ENCODE results near the gene TTLL11. TPM values are rescaled to one million over a fixed set of nuclear protein-coding genes. Genes with fewer than 3 reads are reported as not detected.
"Not testable (repeated sequence)": the region's sequence is repeated elsewhere in the genome, so short reads cannot be mapped to it uniquely, and the experiment has no call there.

TTLL11 gene
- total RNA-seq, 2 experiments from 2014 or later, result 1.5 to 2.1 TPM

GRCh38 chr9:122076773-122077172 lies 16.3 kb downstream of the TTLL11 start:
- Mint-ChIP-seq H3K27me3 (no peaks in the 10 kb centered on the region), H3K27ac (no peak overlapping the region), H3K4me3 (no peak overlapping the region), H3K4me1 (no peaks in the 10 kb centered on the region), H3K36me3 (ENCODE audit: low read depth) (peaks cover 5% of the 10 kb centered on the region), H3K9me3 (peaks cover 8% of the 10 kb centered on the region)
- POLR2A ChIA-PET, result no interaction called here
- CTCF ChIA-PET, result no interaction called here
- no peak for DNase-seq

DNA sequence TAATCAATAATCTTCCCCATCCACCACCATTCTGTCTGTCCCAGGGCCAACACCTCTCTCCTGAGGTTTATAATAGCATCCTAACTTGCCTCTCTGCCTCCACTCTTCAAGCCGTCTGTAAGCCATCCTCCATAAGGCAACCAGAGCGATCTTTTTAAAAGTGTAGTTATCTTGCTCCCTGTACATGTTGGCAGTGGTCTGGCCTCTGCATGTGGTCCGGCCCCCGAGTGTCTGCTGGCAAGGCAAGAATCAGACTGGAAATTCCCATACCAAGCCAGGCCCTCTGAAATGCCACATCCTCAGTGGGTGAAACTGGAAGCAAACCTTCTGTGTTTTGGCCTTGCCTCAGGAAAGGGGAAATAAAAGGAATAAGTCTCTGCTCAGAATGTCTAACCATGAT lies 17.0 kb downstream of the TTLL11 start:
- Mint-ChIP-seq H3K4me3 (no peak overlapping the region), H3K27me3 (no peaks in the 10 kb centered on the region), H3K4me1 (no peaks in the 10 kb centered on the region), H3K36me3 (ENCODE audit: low read depth) (peaks cover 5% of the 10 kb centered on the region), H3K27ac (no peak overlapping the region), H3K9me3 (peaks cover 8% of the 10 kb centered on the region)
- ChIA-PET CTCF (no interaction called here), POLR2A (no interaction called here)
- DNase-seq, result no peak

GRCh38 chr9:122075135-122076030 lies 17.7 kb downstream of the TTLL11 start:
- H3K27ac Mint-ChIP-seq, result no peak overlapping the region
- no peak for DNase-seq
- ChIA-PET CTCF (no interaction called here), POLR2A (no interaction called here)
- H3K36me3 Mint-ChIP-seq (ENCODE audit: low read depth), result peaks cover 5% of the 10 kb centered on the region
- no peak overlapping the region for H3K4me3 Mint-ChIP-seq
- H3K27me3 Mint-ChIP-seq, result no peaks in the 10 kb centered on the region
- H3K4me1 Mint-ChIP-seq, result no peaks in the 10 kb centered on the region
- H3K9me3 Mint-ChIP-seq, result peaks cover 8% of the 10 kb centered on the region

- no peaks in the 10 kb centered on the region for H3K27me3 Mint-ChIP-seq
- H3K27ac Mint-ChIP-seq, result no peak overlapping the region
- no peak for DNase-seq
- no peak overlapping the region for H3K4me3 Mint-ChIP-seq
- H3K36me3 Mint-ChIP-seq (ENCODE audit: low read depth), result peaks cover 4% of the 10 kb centered on the region
- peaks cover 3% of the 10 kb centered on the region for H3K9me3 Mint-ChIP-seq
- POLR2A ChIA-PET, result no interaction called here
- CTCF ChIA-PET, result interaction anchor here (0.6 kb wide), 1 partner anchor 46 kb away, joined by 4 read pairs; no protein-coding TSS in a partner anchor
- H3K4me1 Mint-ChIP-seq, result no peaks in the 10 kb centered on the region
Measured at GRCh38 chr9:122071715-122072114, 21.4 kb downstream of the TTLL11 start.

DNA sequence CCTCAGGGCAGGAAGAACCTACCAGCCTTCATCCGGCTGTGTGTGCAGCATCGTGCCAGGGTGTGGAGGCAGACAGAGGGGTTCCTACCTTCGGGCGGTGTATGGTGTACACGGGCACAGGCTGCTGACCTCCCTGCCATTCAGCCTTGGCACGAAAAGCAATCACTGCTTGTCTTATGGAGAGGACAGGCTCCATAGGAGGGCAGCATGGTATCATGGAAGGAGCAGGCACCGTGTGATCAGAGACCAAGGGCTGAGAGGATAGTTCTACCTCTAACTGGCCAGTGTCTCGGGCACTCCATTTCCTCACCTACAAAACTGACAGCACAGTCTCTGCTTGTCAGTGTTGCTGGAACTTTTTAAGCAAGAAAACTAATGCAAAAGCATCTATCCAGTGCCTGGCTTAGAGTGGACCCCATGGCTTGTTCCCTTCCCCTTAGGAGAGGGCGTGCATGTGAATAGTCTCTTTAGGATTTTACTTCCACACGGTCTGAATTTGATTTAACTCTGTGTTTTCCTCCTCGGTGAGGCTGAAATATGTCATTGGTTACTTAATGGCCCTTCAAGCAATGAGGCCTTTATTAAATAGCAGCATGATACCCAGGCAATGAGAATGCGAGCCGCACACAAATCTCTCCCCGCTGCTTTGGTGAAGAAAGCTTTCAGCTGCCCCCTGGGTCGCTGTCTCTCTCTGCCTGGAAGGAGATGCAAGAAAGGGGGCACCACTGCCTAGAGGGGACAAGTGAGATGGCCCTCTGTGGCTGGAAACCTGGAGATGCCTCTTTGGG lies 22.2 kb downstream of the TTLL11 start:
- Mint-ChIP-seq H3K27ac (no peak overlapping the region), H3K4me1 (no peaks in the 10 kb centered on the region), H3K4me3 (no peak overlapping the region), H3K9me3 (no peaks in the 10 kb centered on the region), H3K36me3 (ENCODE audit: low read depth) (no peaks in the 10 kb centered on the region), H3K27me3 (no peaks in the 10 kb centered on the region)
- CTCF ChIA-PET, result no interaction called here
- DNase-seq, result no peak
- POLR2A ChIA-PET, result no interaction called here

DNA sequence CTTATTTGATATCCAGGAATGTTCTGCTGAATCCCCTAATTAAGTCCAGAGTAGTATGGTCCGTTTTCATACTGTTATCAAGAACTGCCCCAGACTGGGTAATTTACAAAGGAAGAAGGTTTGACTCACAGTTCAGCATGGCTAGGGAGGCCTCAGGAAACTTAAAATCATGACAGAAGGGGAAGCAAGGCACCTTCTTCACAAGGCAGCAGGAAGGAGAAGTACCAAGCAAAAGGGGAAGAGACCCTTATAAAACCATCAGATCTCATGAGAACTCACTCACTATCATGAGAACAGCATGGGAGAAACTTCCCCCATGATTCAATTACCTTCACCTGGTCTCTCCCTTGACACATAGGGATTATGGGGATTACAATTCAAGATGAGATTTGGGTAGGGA lies 26.4 kb downstream of the TTLL11 start:
- H3K4me3 Mint-ChIP-seq; H3K36me3 Mint-ChIP-seq (ENCODE audit: low read depth); H3K27ac Mint-ChIP-seq; H3K27me3 Mint-ChIP-seq; DNase-seq; H3K4me1 Mint-ChIP-seq; POLR2A ChIA-PET; H3K9me3 Mint-ChIP-seq; CTCF ChIA-PET: not testable (repeated sequence)

GRCh38 chr9:122065923-122066629 lies 27.0 kb downstream of the TTLL11 start:
- Mint-ChIP-seq H3K27me3 (no peaks in the 10 kb centered on the region), H3K4me1 (no peaks in the 10 kb centered on the region), H3K36me3 (ENCODE audit: low read depth) (no peaks in the 10 kb centered on the region), H3K27ac (no peak overlapping the region), H3K9me3 (no peaks in the 10 kb centered on the region), H3K4me3 (no peak overlapping the region)
- POLR2A ChIA-PET, result no interaction called here
- no peak for DNase-seq
- CTCF ChIA-PET, result interaction anchor here (1.0 kb wide), 1 partner anchor 32 kb away, joined by 3 read pairs; no protein-coding TSS in a partner anchor

GRCh38 chr9:122060481-122060880 lies 32.6 kb downstream of the TTLL11 start:
- no peaks in the 10 kb centered on the region for H3K4me1 Mint-ChIP-seq
- H3K36me3 Mint-ChIP-seq (ENCODE audit: low read depth), result no peaks in the 10 kb centered on the region
- ChIA-PET CTCF (no interaction called here), POLR2A (no interaction called here)
- H3K27ac Mint-ChIP-seq, result no peak overlapping the region
- no peak for DNase-seq
- no peak overlapping the region for H3K4me3 Mint-ChIP-seq
- no peaks in the 10 kb centered on the region for H3K27me3 Mint-ChIP-seq
- no peaks in the 10 kb centered on the region for H3K9me3 Mint-ChIP-seq

DNA sequence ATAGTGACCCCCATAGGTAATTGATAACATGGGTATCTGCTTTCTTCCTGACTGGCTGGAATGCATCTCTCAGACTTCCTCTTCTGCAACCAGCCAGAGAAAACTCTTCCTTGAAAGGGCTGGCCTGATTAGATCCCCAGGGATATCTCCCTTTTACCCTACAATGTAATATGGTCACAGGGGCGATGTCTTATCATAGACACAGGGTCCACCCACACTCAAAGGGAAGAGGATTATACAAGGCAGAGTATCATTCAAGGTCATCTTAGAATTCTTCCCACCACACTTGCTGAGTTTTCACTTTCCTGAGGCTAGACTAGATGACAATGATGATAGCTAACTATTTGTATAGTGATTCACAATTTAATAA lies 33.2 kb downstream of the TTLL11 start:
- Mint-ChIP-seq H3K9me3 (no peaks in the 10 kb centered on the region), H3K36me3 (ENCODE audit: low read depth) (no peaks in the 10 kb centered on the region), H3K4me1 (no peaks in the 10 kb centered on the region), H3K4me3 (no peak overlapping the region), H3K27ac (no peak overlapping the region), H3K27me3 (no peaks in the 10 kb centered on the region)
- DNase-seq, result no peak
- ChIA-PET CTCF (no interaction called here), POLR2A (no interaction called here)

- Mint-ChIP-seq H3K36me3 (ENCODE audit: low read depth) (no peaks in the 10 kb centered on the region), H3K4me1 (no peaks in the 10 kb centered on the region), H3K9me3 (no peaks in the 10 kb centered on the region), H3K4me3 (no peak overlapping the region), H3K27me3 (no peaks in the 10 kb centered on the region), H3K27ac (no peak overlapping the region)
- ChIA-PET POLR2A (no interaction called here), CTCF (no interaction called here)
- DNase-seq, result no peak
Measured at GRCh38 chr9:122059214-122059954, 33.7 kb downstream of the TTLL11 start.

DNA sequence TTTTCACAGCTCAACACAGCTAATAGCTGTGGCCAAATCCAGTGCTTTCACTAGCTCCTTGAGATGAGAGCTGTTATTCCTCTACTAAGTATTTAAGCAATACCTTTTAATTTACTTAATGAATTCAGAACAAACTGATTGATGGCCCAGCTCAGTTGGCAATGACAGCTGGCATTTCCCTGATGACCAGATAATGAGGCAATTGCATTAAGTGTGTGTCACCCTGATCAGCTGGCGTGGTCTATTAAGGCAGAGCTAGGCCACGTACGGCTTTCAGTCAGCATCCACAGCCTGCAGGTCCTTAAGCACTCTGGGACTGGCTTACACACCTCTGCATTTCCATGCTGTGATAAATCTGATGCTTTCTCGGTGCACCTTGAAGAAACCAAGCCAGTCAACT lies 34.4 kb downstream of the TTLL11 start:
- H3K4me1 Mint-ChIP-seq, result no peaks in the 10 kb centered on the region
- H3K4me3 Mint-ChIP-seq, result no peak overlapping the region
- CTCF ChIA-PET, result interaction anchor here (0.7 kb wide), 1 partner anchor 513 kb away, joined by 3 read pairs; no protein-coding TSS in a partner anchor
- POLR2A ChIA-PET, result no interaction called here
- H3K27me3 Mint-ChIP-seq, result no peaks in the 10 kb centered on the region
- no peak overlapping the region for H3K27ac Mint-ChIP-seq
- no peak for DNase-seq
- H3K9me3 Mint-ChIP-seq, result no peaks in the 10 kb centered on the region
- H3K36me3 Mint-ChIP-seq (ENCODE audit: low read depth), result no peaks in the 10 kb centered on the region

GRCh38 chr9:122058051-122058450 lies 35.1 kb downstream of the TTLL11 start:
- Mint-ChIP-seq H3K9me3 (no peaks in the 10 kb centered on the region), H3K27ac (no peak overlapping the region), H3K27me3 (no peaks in the 10 kb centered on the region), H3K4me3 (no peak overlapping the region), H3K36me3 (ENCODE audit: low read depth) (no peaks in the 10 kb centered on the region), H3K4me1 (no peaks in the 10 kb centered on the region)
- POLR2A ChIA-PET, result no interaction called here
- no peak for DNase-seq
- CTCF ChIA-PET, result no interaction called here

- no peaks in the 10 kb centered on the region for H3K36me3 Mint-ChIP-seq (ENCODE audit: low read depth)
- no peak overlapping the region for H3K4me3 Mint-ChIP-seq
- H3K9me3 Mint-ChIP-seq, result no peaks in the 10 kb centered on the region
- H3K27me3 Mint-ChIP-seq, result no peaks in the 10 kb centered on the region
- CTCF ChIA-PET, result interaction anchor here (0.6 kb wide), 1 partner anchor 1470 kb away, joined by 3 read pairs; no protein-coding TSS in a partner anchor
- POLR2A ChIA-PET, result no interaction called here
- no peak for DNase-seq
- no peak overlapping the region for H3K27ac Mint-ChIP-seq
- peaks cover 2% of the 10 kb centered on the region for H3K4me1 Mint-ChIP-seq
Measured at GRCh38 chr9:122057211-122057610, 35.9 kb downstream of the TTLL11 start.
